ENCODE measurements around the gene GUCY2F.
A peak's percentile ranks its signal among the peaks of the same experiment; 100 is the strongest.

Gene GUCY2F

DNA sequence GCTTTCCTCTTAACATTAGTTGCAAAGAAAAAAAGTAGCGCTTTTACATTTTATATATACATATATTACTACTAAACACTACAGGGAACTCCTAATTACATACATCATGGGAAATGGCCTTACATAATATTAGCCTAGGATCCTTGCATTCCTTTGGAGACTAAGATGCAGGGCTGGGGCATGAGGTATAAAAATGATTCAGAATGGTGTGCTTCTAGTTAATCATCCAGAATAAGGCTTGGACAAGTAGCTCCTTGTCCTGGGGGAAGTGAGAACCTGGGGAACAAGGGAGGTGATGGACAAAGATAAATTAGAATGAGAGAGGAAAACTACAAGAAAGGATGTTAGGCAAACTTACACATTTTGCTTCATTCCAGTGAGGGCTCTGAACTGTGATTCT, 3.0 kb upstream of the GUCY2F start:
- Histone ChIP-seq H3K4me1 (ENCODE audit: low read length) (peaks cover 4% of the 10 kb centered on the region; the same call in 1 of the 2 replicates), H2AFZ (ENCODE audit: low read length) (no peak overlapping the region), H4K20me1 (ENCODE audit: insufficient read depth, low read length) (no peaks in the 10 kb centered on the region), H3F3A (ENCODE audit: insufficient read depth, low read length) (no peaks in the 10 kb centered on the region), H3K9ac (ENCODE audit: low read length) (no peak overlapping the region), H3K27me3 (replicated peaks; ENCODE audit: insufficient read depth, low read length) (no peaks in the 10 kb centered on the region), H3K79me2 (ENCODE audit: low read length) (no peaks in the 10 kb centered on the region), H3K9me2 (replicated peaks; ENCODE audit: insufficient read depth, low read length) (no peaks in the 10 kb centered on the region), H3K4me3 (ENCODE audit: low read length) (no peak overlapping the region), H3K27ac (ENCODE audit: low read length) (no peak overlapping the region), H3K4me2 (ENCODE audit: low read depth, low read length) (no peak overlapping the region), H3K9me3 (replicated peaks; ENCODE audit: insufficient read depth, low read length) (no peaks in the 10 kb centered on the region), H3K36me3 (replicated peaks; ENCODE audit: insufficient read depth, low read length) (no peaks in the 10 kb centered on the region)
- no peak for DNase-seq
- TF ChIP-seq EZH2phosphoT487 (IDR thresholded peaks at IDR 0.05; ENCODE audit: low read length) (no peak), EZH2 (optimal IDR thresholded peaks at IDR 0.05; ENCODE audit: low read depth, low read length) (no peak)
- TF ChIP-seq, protein P1, sequence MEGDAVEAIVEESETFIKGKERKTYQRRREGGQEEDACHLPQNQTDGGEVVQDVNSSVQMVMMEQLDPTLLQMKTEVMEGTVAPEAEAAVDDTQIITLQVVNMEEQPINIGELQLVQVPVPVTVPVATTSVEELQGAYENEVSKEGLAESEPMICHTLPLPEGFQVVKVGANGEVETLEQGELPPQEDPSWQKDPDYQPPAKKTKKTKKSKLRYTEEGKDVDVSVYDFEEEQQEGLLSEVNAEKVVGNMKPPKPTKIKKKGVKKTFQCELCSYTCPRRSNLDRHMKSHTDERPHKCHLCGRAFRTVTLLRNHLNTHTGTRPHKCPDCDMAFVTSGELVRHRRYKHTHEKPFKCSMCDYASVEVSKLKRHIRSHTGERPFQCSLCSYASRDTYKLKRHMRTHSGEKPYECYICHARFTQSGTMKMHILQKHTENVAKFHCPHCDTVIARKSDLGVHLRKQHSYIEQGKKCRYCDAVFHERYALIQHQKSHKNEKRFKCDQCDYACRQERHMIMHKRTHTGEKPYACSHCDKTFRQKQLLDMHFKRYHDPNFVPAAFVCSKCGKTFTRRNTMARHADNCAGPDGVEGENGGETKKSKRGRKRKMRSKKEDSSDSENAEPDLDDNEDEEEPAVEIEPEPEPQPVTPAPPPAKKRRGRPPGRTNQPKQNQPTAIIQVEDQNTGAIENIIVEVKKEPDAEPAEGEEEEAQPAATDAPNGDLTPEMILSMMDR (IDR thresholded peaks at IDR 0.05; ENCODE audit: low read length), result no peak

DNA sequence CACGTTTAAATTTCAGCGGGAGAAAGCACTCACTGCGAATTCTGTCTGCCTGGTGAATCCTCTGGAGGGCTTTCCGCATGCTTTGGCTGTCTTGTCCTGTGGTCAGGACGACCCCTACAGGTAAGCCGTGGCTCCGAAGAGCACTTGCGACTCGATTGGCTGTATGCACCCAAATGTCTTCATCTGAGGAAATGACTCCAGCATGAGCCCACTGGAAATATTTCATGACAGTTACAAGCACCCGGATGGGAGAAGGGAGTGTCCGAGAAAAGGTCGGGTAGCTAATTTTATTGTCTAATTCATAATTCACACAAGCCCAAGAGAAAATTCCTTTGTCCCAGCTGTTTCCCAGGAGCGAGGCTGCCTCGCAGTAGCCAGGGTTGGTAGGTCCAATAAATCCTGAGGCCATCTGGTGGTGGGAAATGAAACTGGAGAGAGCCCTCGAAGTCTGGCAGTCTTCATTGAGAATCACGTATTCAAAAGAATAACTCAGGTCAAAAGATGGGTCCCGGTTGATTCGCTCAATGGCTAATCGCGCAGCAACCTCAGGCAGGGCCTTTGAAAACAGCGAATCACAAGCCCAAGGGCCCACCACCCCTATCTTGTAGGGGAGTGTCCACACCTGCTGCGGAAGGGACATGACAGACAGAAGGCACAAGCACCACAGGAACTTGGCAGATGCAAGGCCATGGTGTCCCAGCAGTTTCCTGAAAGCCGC, 6.6 kb downstream of the GUCY2F start:
- H2AFZ ChIP-seq (ENCODE audit: low read length), result no peak overlapping the region
- H3K9me3 ChIP-seq (replicated peaks; ENCODE audit: insufficient read depth, low read length), result no peaks in the 10 kb centered on the region
- H3K27me3 ChIP-seq (replicated peaks; ENCODE audit: insufficient read depth, low read length), result no peaks in the 10 kb centered on the region
- H3K27ac ChIP-seq (ENCODE audit: low read length), result no peak overlapping the region
- H3K36me3 ChIP-seq (replicated peaks; ENCODE audit: insufficient read depth, low read length), result no peaks in the 10 kb centered on the region
- no peaks in the 10 kb centered on the region for H3K9me2 ChIP-seq (replicated peaks; ENCODE audit: insufficient read depth, low read length)
- H4K20me1 ChIP-seq (ENCODE audit: insufficient read depth, low read length), result no peaks in the 10 kb centered on the region
- H3K4me2 ChIP-seq (ENCODE audit: low read depth, low read length), result no peak overlapping the region
- H3F3A ChIP-seq (ENCODE audit: insufficient read depth, low read length), result no peaks in the 10 kb centered on the region
- H3K4me1 ChIP-seq (ENCODE audit: low read length), result no peaks in the 10 kb centered on the region
- no peak overlapping the region for H3K9ac ChIP-seq (ENCODE audit: low read length)
- no peak for DNase-seq
- H3K4me3 ChIP-seq (ENCODE audit: low read length), result no peak overlapping the region
- TF ChIP-seq EZH2 (optimal IDR thresholded peaks at IDR 0.05; ENCODE audit: low read depth, low read length), result no peak
- TF ChIP-seq, protein P1 (IDR thresholded peaks at IDR 0.05; ENCODE audit: low read length), result peak; percentile 26; the same call in 1 of the 2 replicates
- H3K79me2 ChIP-seq (ENCODE audit: low read length), result no peaks in the 10 kb centered on the region

DNA sequence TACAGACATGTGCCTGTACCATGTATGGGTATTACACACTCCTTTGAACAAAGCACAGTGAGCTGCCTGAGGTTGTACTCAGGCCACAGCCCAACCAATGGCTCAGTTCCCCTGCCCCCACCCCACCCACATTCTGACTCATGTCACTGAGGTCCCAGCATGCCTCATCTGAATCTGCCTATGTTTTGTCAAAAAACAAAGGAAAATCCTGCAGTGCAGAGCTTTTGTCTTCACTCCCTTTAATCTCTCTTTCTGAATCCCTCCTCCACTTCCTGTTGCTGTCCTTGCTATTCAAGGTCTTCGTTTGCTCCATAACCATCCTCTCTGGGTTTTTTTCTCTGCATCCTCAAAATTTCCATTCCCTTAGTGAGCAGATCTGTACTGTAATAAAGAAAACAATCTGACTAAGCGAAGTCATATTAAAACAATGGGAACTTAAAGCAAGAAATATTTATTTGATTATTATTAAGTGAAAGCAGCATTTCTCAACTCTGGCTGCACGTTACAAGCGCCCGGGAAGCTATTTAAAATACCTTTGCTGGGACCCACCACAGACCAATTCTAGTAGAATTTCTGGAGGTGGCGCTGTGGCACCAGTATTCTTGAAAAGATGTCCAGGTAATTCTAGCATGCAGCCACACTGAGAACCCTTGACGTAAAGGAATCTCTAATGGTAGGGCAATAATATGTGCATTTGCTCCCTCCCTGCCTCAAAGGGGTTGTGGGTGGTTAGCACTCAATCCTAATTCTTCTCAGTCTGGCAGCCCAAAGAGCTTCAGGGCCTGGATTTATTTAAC, 8.7 kb downstream of the GUCY2F start:
- TF ChIP-seq EZH2phosphoT487 (IDR thresholded peaks at IDR 0.05; ENCODE audit: low read length) (no peak), EZH2 (optimal IDR thresholded peaks at IDR 0.05; ENCODE audit: low read depth, low read length) (no peak)
- TF ChIP-seq, protein P1 (IDR thresholded peaks at IDR 0.05; ENCODE audit: low read length), result no peak; the same call in 1 of the 2 replicates
- no peak overlapping the region for H3K27ac ChIP-seq (ENCODE audit: low read length)
- H2AFZ ChIP-seq (ENCODE audit: low read length), result no peak overlapping the region
- peak; percentile 8 for DNase-seq
- H3F3A ChIP-seq (ENCODE audit: insufficient read depth, low read length), result no peaks in the 10 kb centered on the region
- no peak overlapping the region for H3K4me3 ChIP-seq (ENCODE audit: low read length)
- no peak overlapping the region for H3K9ac ChIP-seq (ENCODE audit: low read length)
- no peak overlapping the region for H3K4me2 ChIP-seq (ENCODE audit: low read depth, low read length)
- H4K20me1 ChIP-seq (ENCODE audit: insufficient read depth, low read length), result no peaks in the 10 kb centered on the region
- H3K9me2 ChIP-seq (replicated peaks; ENCODE audit: insufficient read depth, low read length), result no peaks in the 10 kb centered on the region
- no peaks in the 10 kb centered on the region for H3K4me1 ChIP-seq (ENCODE audit: low read length)
- H3K9me3 ChIP-seq (replicated peaks; ENCODE audit: insufficient read depth, low read length), result no peaks in the 10 kb centered on the region
- H3K79me2 ChIP-seq (ENCODE audit: low read length), result no peaks in the 10 kb centered on the region
- H3K27me3 ChIP-seq (replicated peaks; ENCODE audit: insufficient read depth, low read length), result no peaks in the 10 kb centered on the region
- H3K36me3 ChIP-seq (replicated peaks; ENCODE audit: insufficient read depth, low read length), result no peaks in the 10 kb centered on the region

Data from MM.1S (cell line).